H1 (cell line): ENCODE results near the gene S1PR1. TPM values are rescaled to one million over a fixed set of nuclear protein-coding genes. Genes with fewer than 3 reads are reported as not detected.

Experiments used
- CTCF ChIA-PET: fragments of 300-600 bp; sonication (Branson Sonifier 250); formaldehyde crosslinking; loops from one replicate; lab custom pipeline; 2021; ENCODE audit not compliant: partially characterized antibody; lab: Charles Lee
- POLR2A ChIA-PET: fragments of 300-600 bp; sonication (Branson Sonifier 250); formaldehyde crosslinking; loops from one replicate; lab custom pipeline; 2021; ENCODE audit warnings: inconsistent platforms; ENCODE audit not compliant: partially characterized antibody; lab: Charles Lee
- DNase-seq, 2 experiments: peaks; one replicate each; pipeline versions ENCODE4 v3.0.0 to v3.0.0-alpha.2; 2010 to 2022; ENCODE audit warnings: low spot score in 2 of 2, low read depth in 1 of 2, mixed read lengths in 1 of 2
- FAIRE-seq: peaks from 2 replicates; lab custom pipeline; 2011; peaks lifted over from hg19 to GRCh38; lab: Jason Lieb, UNC
- H2AFZ ChIP-seq: 2 replicates; pipeline ENCODE4 v1.8.1; 2012; ENCODE audit warnings: low read length, inconsistent platforms
- H2AK5ac ChIP-seq: 2 replicates; pipeline ENCODE4 v1.6.1; 2013; ENCODE audit warnings: low read depth, low read length
- H2BK120ac ChIP-seq: replicated peaks from 2 replicates; pipeline ENCODE3; 2013; ENCODE audit warnings: low read depth, low read length, inconsistent platforms
- H2BK12ac ChIP-seq: 2 replicates; pipeline ENCODE4 v1.6.1; 2013; ENCODE audit warnings: low read depth, low read length
- H2BK15ac ChIP-seq: 2 replicates; pipeline ENCODE4 v1.6.1; 2013; ENCODE audit warnings: low read length
- H2BK20ac ChIP-seq: 2 replicates; pipeline ENCODE4 v1.6.1; 2013; ENCODE audit warnings: low read length
- H2BK5ac ChIP-seq: 2 replicates; pipeline ENCODE4 v1.6.1; 2013; ENCODE audit warnings: low read depth, low read length
- H3K14ac ChIP-seq: 2 replicates; pipeline ENCODE4 v1.6.1; 2013; ENCODE audit warnings: inconsistent platforms; ENCODE audit not compliant: insufficient read length
- H3K18ac ChIP-seq: 2 replicates; pipeline ENCODE4 v1.6.1; 2013; ENCODE audit warnings: low read length; ENCODE audit errors: extremely low read depth
- H3K23ac ChIP-seq: 2 replicates; pipeline ENCODE4 v1.6.1; 2013; ENCODE audit warnings: inconsistent platforms; ENCODE audit not compliant: insufficient read length
- H3K23me2 ChIP-seq: 2 replicates; pipeline ENCODE4 v1.6.1; 2013; ENCODE audit warnings: low read depth, low read length
- H3K27ac ChIP-seq: 2 replicates; pipeline ENCODE4 v1.6.1; 2011; ENCODE audit warnings: low read depth, low read length, inconsistent platforms
- H3K27me3 ChIP-seq, 4 experiments: replicated peaks in 1 of 4; 1 replicate in 1 of 4; 2 replicates in 3 of 4; pipeline versions ENCODE4 v1.6.1 to v1.8.1; 2011 to 2013; ENCODE audit warnings: low read length in 3 of 4, mild to moderate bottlenecking in 3 of 4, inconsistent platforms in 2 of 4, mixed read lengths in 2 of 4, moderate library complexity in 1 of 4; ENCODE audit not compliant: control insufficient read depth in 3 of 4, insufficient read depth in 3 of 4; ENCODE audit errors: extremely low read depth in 1 of 4
- H3K36me3 ChIP-seq, 4 experiments: 2 replicates each; pipeline versions ENCODE4 v1.6.1 to v1.8.1; 2011 to 2013; ENCODE audit warnings: mild to moderate bottlenecking in 4 of 4, low read length in 3 of 4, moderate library complexity in 2 of 4, control low read depth in 1 of 4, inconsistent platforms in 1 of 4; ENCODE audit not compliant: insufficient read depth in 4 of 4, control insufficient read depth in 2 of 4
- H3K4ac ChIP-seq: replicated peaks from 2 replicates; pipeline ENCODE3; 2013; ENCODE audit warnings: low read length, low read depth, mixed read lengths, inconsistent platforms; ENCODE audit not compliant: insufficient read length
- H3K4me1 ChIP-seq, 4 experiments: replicated peaks in 1 of 4; 1 replicate in 1 of 4; 2 replicates in 3 of 4; pipeline versions ENCODE4 v1.6.1 to v1.8.1; 2011 to 2013; ENCODE audit warnings: low read length in 3 of 4, inconsistent platforms in 2 of 4, mixed read lengths in 1 of 4; ENCODE audit not compliant: insufficient read depth in 4 of 4, control insufficient read depth in 3 of 4
- H3K4me2 ChIP-seq, 2 experiments: 2 replicates each; pipeline versions ENCODE4 v1.6.1 to v1.8.1; 2011 to 2013; ENCODE audit warnings: low read depth in 2 of 2, low read length in 2 of 2, control low read depth in 1 of 2, inconsistent platforms in 1 of 2, mild to moderate bottlenecking in 1 of 2; ENCODE audit not compliant: insufficient read depth in 1 of 2
- H3K4me3 ChIP-seq, 4 experiments: fragments of 200-600, 300-600 bp in 1 of 4; sonication (generic), shearing (Covaris generic), sonication (Bioruptor Twin) in 1 of 4; 2 replicates each; pipeline versions ENCODE4 v1.5.1 to v1.8.1; 2011 to 2016; ENCODE audit warnings: low read length in 4 of 4, low read depth in 3 of 4, control low read depth in 2 of 4, inconsistent platforms in 2 of 4, mild to moderate bottlenecking in 2 of 4, mixed read lengths in 1 of 4, moderate library complexity in 1 of 4; ENCODE audit not compliant: insufficient read depth in 2 of 4; ENCODE audit errors: extremely low read depth in 1 of 4
- H3K56ac ChIP-seq: replicated peaks from 2 replicates; pipeline ENCODE3; 2013; ENCODE audit warnings: low read depth, mild to moderate bottlenecking, mixed read lengths, low read length, inconsistent platforms; ENCODE audit not compliant: insufficient read length
- H3K79me1 ChIP-seq: 2 replicates; pipeline ENCODE4 v1.6.1; 2013; ENCODE audit warnings: low read depth, low read length, control low read depth
- H3K79me2 ChIP-seq, 2 experiments: 2 replicates each; pipeline versions ENCODE4 v1.6.1 to v1.8.1; 2012 to 2013; ENCODE audit warnings: low read length in 2 of 2, mild to moderate bottlenecking in 2 of 2, inconsistent platforms in 1 of 2; ENCODE audit not compliant: insufficient read depth in 2 of 2, control insufficient read depth in 1 of 2
- H3K9ac ChIP-seq, 4 experiments: replicated peaks in 1 of 4; 1 replicate in 1 of 4; 2 replicates in 3 of 4; pipeline versions ENCODE4 v1.6.1 to v1.8.1; 2011 to 2013; ENCODE audit warnings: low read depth in 3 of 4, low read length in 3 of 4, control low read depth in 2 of 4, mild to moderate bottlenecking in 2 of 4, moderate library complexity in 2 of 4, inconsistent platforms in 1 of 4; ENCODE audit errors: extremely low read depth in 1 of 4
- H3K9me3 ChIP-seq, 2 experiments: 2 replicates each; pipeline versions ENCODE4 v1.6.1 to v1.8.1; 2012 to 2013; ENCODE audit warnings: mild to moderate bottlenecking in 2 of 2, moderate library complexity in 2 of 2, control low read depth in 1 of 2, inconsistent platforms in 1 of 2, low read depth in 1 of 2, low read length in 1 of 2, mixed read lengths in 1 of 2; ENCODE audit not compliant: insufficient read depth in 2 of 2
- H4K20me1 ChIP-seq, 2 experiments: replicated peaks in 1 of 2; 2 replicates each; pipeline versions ENCODE3 to v1.8.1; 2011 to 2013; ENCODE audit warnings: inconsistent platforms in 2 of 2, low read length in 2 of 2, mild to moderate bottlenecking in 1 of 2; ENCODE audit not compliant: insufficient read depth in 2 of 2, control insufficient read depth in 1 of 2
- H4K5ac ChIP-seq: 2 replicates; pipeline ENCODE4 v1.6.1; 2013; ENCODE audit warnings: low read length, low read depth, mixed read lengths, inconsistent platforms; ENCODE audit not compliant: insufficient read length
- H4K8ac ChIP-seq: 2 replicates; pipeline ENCODE4 v1.8.0; 2013; ENCODE audit warnings: mild to moderate bottlenecking, moderate library complexity, low read length, inconsistent platforms; ENCODE audit not compliant: insufficient read depth; ENCODE audit errors: extremely low read depth
- H4K91ac ChIP-seq: replicated peaks from 2 replicates; pipeline ENCODE3; 2013; ENCODE audit warnings: low read length, mixed read lengths, inconsistent platforms; ENCODE audit not compliant: insufficient read length
- RAD21 ChIP-seq, 2 experiments: IDR thresholded peaks in 1 of 2; conservative IDR thresholded peaks in 1 of 2; 2 replicates each; pipeline ENCODE4 v1.6.1; 2011; ENCODE audit warnings: low read depth in 2 of 2, low read length in 2 of 2, improper control_type of control experiment in 1 of 2, inconsistent platforms in 1 of 2, mild to moderate bottlenecking in 1 of 2, moderate library complexity in 1 of 2
- RXRA ChIP-seq: IDR thresholded peaks from 2 replicates; pipeline ENCODE4 v1.6.1; 2011; ENCODE audit warnings: low read depth, mild to moderate bottlenecking, low read length, moderate library complexity; ENCODE audit not compliant: insufficient read depth
- WGBS, 2 experiments: shearing (Covaris generic) in 1 of 2; methylation state at CpG; one replicate each; pipeline versions ENCODE4 v1.1.6 to v1.1.7; 2013 to 2015; ENCODE audit warnings: low lambda C conversion rate in 2 of 2, mixed read lengths in 2 of 2, inconsistent platforms in 1 of 2, low coverage in 1 of 2, missing lambda C conversion rate in 1 of 2; ENCODE audit not compliant: insufficient replicate concordance in 2 of 2, insufficient coverage in 1 of 2, insufficient read length in 1 of 2; ENCODE audit errors: extremely low coverage in 1 of 2, missing lambda C conversion rate in 1 of 2; 5-methylcytosine and 5-hydroxymethylcytosine counted together
- polyA plus RNA-seq, 7 experiments: library from polyadenylated mRNA; depleted of rRNA in 3 of 7; stranded (reverse) in 5 of 7; unstranded in 2 of 7; fragments of >200 nt in 5 of 7; fragments of 200-250 nt in 2 of 7; gene quantifications; 1 replicate in 5 of 7; 2 replicates in 1 of 7; 4 replicates in 1 of 7; pipeline versions ENCODE4 v1.2.1 to v1.2.3, GENCODE V29; 2011 to 2013; ENCODE audit warnings: missing spikeins in 2 of 7, mixed read lengths in 2 of 7
- total RNA-seq: library from RNA; stranded (reverse); fragmentation: NEBNext Ultra II Directional; extraction: Animal tissue kit (Norgen Biotek cat#: 25700); gene quantifications from 2 replicates; pipeline ENCODE4 v1.2.1, GENCODE V29; 2021

Gene S1PR1
- total and polyA plus RNA-seq, 2 of the 8 experiments (the other 6 are each of a cell fraction or from before 2014, with no cell fraction given), result 3.5 to 5.5 TPM

DNA sequence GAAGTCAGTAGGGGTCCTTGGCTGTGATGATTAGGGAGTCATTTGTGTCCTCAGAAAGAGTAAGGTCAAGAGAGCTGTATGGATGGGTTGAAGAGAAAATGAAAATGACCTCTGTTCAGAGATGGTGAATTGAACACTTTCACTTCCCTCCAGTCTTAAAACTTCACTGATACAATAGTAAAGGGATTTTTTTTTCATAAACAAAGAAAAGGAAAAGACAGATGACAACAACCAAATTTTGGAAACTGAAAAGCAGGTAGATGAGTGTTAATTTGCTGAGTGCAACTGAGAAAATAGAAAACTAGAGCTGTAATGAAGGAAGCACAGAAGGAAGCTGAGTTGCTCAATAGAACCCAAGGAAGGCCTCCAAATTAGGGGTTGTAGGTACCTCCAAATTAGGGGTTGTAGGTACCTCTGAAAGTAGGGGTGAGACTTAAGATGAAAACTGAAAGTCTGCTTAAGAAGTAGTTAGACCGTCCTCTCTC lies 14.8 kb upstream of the S1PR1 start:
- Histone ChIP-seq H2BK12ac (no peak overlapping the region), H2AK5ac (no peak overlapping the region), H3K27me3 (no peaks in the 10 kb centered on the region), H3K27ac (no peak overlapping the region), H2BK20ac (no peak overlapping the region), H3K4me3 (no peak overlapping the region), H3K4me2 (no peak overlapping the region), H2BK15ac (no peak overlapping the region), H3K9ac (no peak overlapping the region), H3K23me2 (no peaks in the 10 kb centered on the region; the same call in 1 of the 2 replicates), H3K18ac (no peak overlapping the region), H2BK5ac (no peak overlapping the region), H4K5ac (no peak overlapping the region), H2BK120ac (no peak overlapping the region), H3K36me3 (no peaks in the 10 kb centered on the region), H3K79me1 (no peaks in the 10 kb centered on the region), H3K4ac (no peak overlapping the region), H4K91ac (no peak overlapping the region), H4K20me1 (no peaks in the 10 kb centered on the region), H3K14ac (no peak overlapping the region), H3K4me1 (0 out of 7 replicates have a peak, but pooled peaks cover 0 to under 1% (median 0%) of the 10 kb centered on the region in 4 experiments), H3K23ac (no peak overlapping the region), H3K56ac (no peak overlapping the region), H3K79me2 (no peaks in the 10 kb centered on the region), H4K8ac (no peak overlapping the region), H3K9me3 (no peaks in the 10 kb centered on the region), H2AFZ (no peak overlapping the region)
- 100% methylated on average over 1 of the region's 1 CpG; no CpG with 5 or more reads in 1 of the 2 experiments for WGBS, 2 experiments
- FAIRE-seq (no peak), DNase-seq (no peak)
- POLR2A ChIA-PET, result no interaction called here
- CTCF ChIA-PET, result interaction anchor here (0.7 to 1.8 kb wide), 3 partner anchors 14 to 83 kb away, joined by 3 to 8 read pairs (median 4); no protein-coding TSS in a partner anchor
- no peak for TF ChIP-seq RXRA
- no peak for TF ChIP-seq RAD21 (IDR thresholded peaks at IDR 0.05 in 1 of 2, conservative IDR thresholded peaks at IDR 0.05 in 1 of 2; ENCODE audit: low read depth in 2 of 2, low read length in 2 of 2)
